ENCODE measurements around the gene RBM39. TPM values are rescaled to one million over a fixed set of nuclear protein-coding genes. Genes with fewer than 3 reads are reported as not detected.

RBM39 gene
- total and polyA plus RNA-seq, 11 donors: 72.6 to 165 (median 112) TPM

- TF ChIP-seq POLR2A (IDR thresholded peaks at IDR 0.05) (no peak), CTCF (IDR thresholded peaks at IDR 0.05) (no peak)
- no peak for DNase-seq
- intact Hi-C loops (cut with DNase I): loop anchor here in 5 of 10 donors (2.0 to 10.0 kb wide), 5 partner anchors 27 to 143 kb away; partner anchors contain the start of genes NFS1 (in 1 of the 5), ROMO1 (in 1 of the 5) and SPAG4 (in 1 of the 5)
- no peak for ATAC-seq
- WGBS, 4 donors: 77 to 79% (median 78%) methylated on average over 15 of the region's 15 CpGs
- H3K4me3 ChIP-seq: peak overlapping the region in 5 of 12 donors; percentile 4 to 86 (median 75)
- H3K9me3 ChIP-seq: no peaks in the 10 kb centered on the region
- H3K27me3 ChIP-seq: no peaks in the 10 kb centered on the region
- H3K36me3 ChIP-seq: peaks cover 0 to 20% (median 18%) of the 10 kb centered on the region in 9 donors
- peak overlapping the region; percentile 85 to 100 (median 98) for H3K27ac ChIP-seq
- H3K4me1 ChIP-seq: peaks cover 3 to 40% (median 24%) of the 10 kb centered on the region in 12 donors
Measured at GRCh38 chr20:35743693-35744491, 1.8 kb upstream of the RBM39 start.

- ATAC-seq: no peak
- 1 to 5% (median 2%) methylated on average over 8 of the region's 8 CpGs for WGBS, 4 donors
- DNase-seq: no peak
- TF ChIP-seq POLR2A (IDR thresholded peaks at IDR 0.05) (no peak), CTCF (IDR thresholded peaks at IDR 0.05) (peak in 1 of 12 donors; percentile 4)
- Histone ChIP-seq H3K27ac (peak overlapping the region; percentile 85 to 100 (median 98)), H3K27me3 (no peaks in the 10 kb centered on the region), H3K4me1 (peaks cover 3 to 50% (median 33%) of the 10 kb centered on the region in 12 donors), H3K4me3 (peak overlapping the region; percentile 30 to 91 (median 77)), H3K9me3 (no peaks in the 10 kb centered on the region), H3K36me3 (peaks cover 0 to 30% (median 28%) of the 10 kb centered on the region in 9 donors)
- intact Hi-C loops (cut with DNase I): loop anchor here in 7 of 10 donors (1.0 to 10.0 kb wide), 6 partner anchors 28 to 144 kb away; partner anchors contain the start of genes NFS1 (in 1 of the 7), ROMO1 (in 1 of the 7) and SPAG4 (in 1 of the 7)
Measured at GRCh38 chr20:35742741-35743523, 872 bp upstream of the RBM39 start.

- no peak for DNase-seq
- intact Hi-C loops (cut with DNase I): loop anchor here in 7 of 10 donors (5.0 to 10.0 kb wide), 5 partner anchors 37 to 148 kb away; partner anchors contain the start of genes NFS1 (in 1 of the 7), ROMO1 (in 1 of the 7) and SPAG4 (in 1 of the 7)
- peak overlapping the region in 4 of 12 donors; percentile 43 to 100 (median 100) for H3K27ac ChIP-seq
- H3K9me3 ChIP-seq: no peaks in the 10 kb centered on the region
- 26 to 32% (median 28%) methylated on average over 7 of the region's 7 CpGs for WGBS, 4 donors
- H3K36me3 ChIP-seq: peaks cover 0 to 64% (median 61%) of the 10 kb centered on the region in 9 donors
- TF ChIP-seq POLR2A (IDR thresholded peaks at IDR 0.05) (no peak), CTCF (IDR thresholded peaks at IDR 0.05) (peak in 4 of 12 donors; percentile 7 to 19 (median 16))
- no peaks in the 10 kb centered on the region for H3K27me3 ChIP-seq
- H3K4me3 ChIP-seq: peak overlapping the region in 10 of 12 donors; percentile 23 to 91 (median 76)
- ATAC-seq: no peak
- H3K4me1 ChIP-seq: peaks cover 20 to 76% (median 57%) of the 10 kb centered on the region in 12 donors
Measured at GRCh38 chr20:35739294-35740163, 2.5 kb downstream of the RBM39 start.
